WTC11 (cell line): Measurements from ENCODE around the gene CABP7. TPM values are rescaled to one million over a fixed set of nuclear protein-coding genes. Genes with fewer than 3 reads are reported as not detected.

Experiments
- ATAC-seq: fragments of 200-7000 bp; cut with Tn5 transposase; 2 replicates; pipeline ENCODE4 v1.10.0; 2021; ENCODE audit warnings: mild to moderate bottlenecking, moderate library complexity
- CTCF ChIA-PET: fragments of 300-600 bp; sonication (Branson Sonifier 250); formaldehyde crosslinking; loops from one replicate; lab custom pipeline; 2021; ENCODE audit warnings: antibody characterized with exemption; lab: Charles Lee
- POLR2A ChIA-PET: fragments of 350-600 bp; sonication (Branson Sonifier 250); formaldehyde crosslinking; loops from one replicate; lab custom pipeline; 2021; ENCODE audit warnings: antibody characterized with exemption; lab: Charles Lee
- DNase-seq: peaks from one replicate; pipeline ENCODE4 v3.0.0; 2021; ENCODE audit warnings: low spot score
- H3K27ac Mint-ChIP-seq: 2 replicates; pipeline ENCODE4 v1.8.0; 2021; ENCODE audit warnings: mixed read lengths
- H3K27me3 Mint-ChIP-seq: 2 replicates; pipeline ENCODE4 v1.8.0; 2021; ENCODE audit warnings: low read depth, mild to moderate bottlenecking, moderate library complexity, mixed read lengths
- H3K36me3 Mint-ChIP-seq: 2 replicates; pipeline ENCODE4 v1.8.0; 2021; ENCODE audit warnings: mixed read lengths
- H3K4me1 Mint-ChIP-seq: 2 replicates; pipeline ENCODE4 v1.8.0; 2022; ENCODE audit warnings: mixed read lengths
- H3K4me3 Mint-ChIP-seq: 2 replicates; pipeline ENCODE4 v1.8.0; 2021; ENCODE audit warnings: mild to moderate bottlenecking, moderate library complexity, mixed read lengths
- H3K9me3 Mint-ChIP-seq: 2 replicates; pipeline ENCODE4 v1.8.0; 2021; ENCODE audit warnings: mixed read lengths
- AR ChIP-seq: fragments of 250-450 bp; sonication (Bioruptor Pico); IDR thresholded peaks from 2 replicates; pipeline ENCODE4 v1.9.0; 2021; ENCODE audit warnings: mild to moderate bottlenecking
- ATF6 ChIP-seq: sonication (generic); formaldehyde crosslinking; IDR thresholded peaks from 2 replicates; pipeline ENCODE4 v1.8.1; 2023; ENCODE audit warnings: mild to moderate bottlenecking, missing genetic modification reagents
- FOXP1 ChIP-seq: sonication (generic); formaldehyde crosslinking; IDR thresholded peaks from 2 replicates; pipeline ENCODE4 v1.8.0; 2022; ENCODE audit warnings: missing genetic modification reagents, mild to moderate bottlenecking, moderate library complexity, borderline replicate concordance
- GRHL2 ChIP-seq: fragments of 250-450 bp; sonication (Bioruptor Pico); IDR thresholded peaks from 2 replicates; pipeline ENCODE4 v1.8.0; 2022; ENCODE audit warnings: mild to moderate bottlenecking, moderate library complexity; ENCODE audit not compliant: insufficient replicate concordance, severe bottlenecking
- GTF2I ChIP-seq: fragments of 250-450 bp; sonication (Bioruptor Pico); conservative IDR thresholded peaks from 2 replicates; pipeline ENCODE4 v1.4.0; 2021; ENCODE audit warnings: mild to moderate bottlenecking
- HMGA2 ChIP-seq: fragments of 250-450 bp; sonication (Bioruptor Pico); IDR thresholded peaks from 2 replicates; pipeline ENCODE4 v1.4.0; 2021; ENCODE audit warnings: mild to moderate bottlenecking, moderate library complexity
- JAZF1 ChIP-seq: fragments of 250-450 bp; sonication (Bioruptor Pico); IDR thresholded peaks from 2 replicates; pipeline ENCODE4 v1.9.0; 2021; ENCODE audit warnings: moderate library complexity, mild to moderate bottlenecking, inconsistent platforms
- NR1H2 ChIP-seq: sonication (generic); formaldehyde crosslinking; IDR thresholded peaks from 2 replicates; pipeline ENCODE4 v1.9.0; 2021; ENCODE audit warnings: mild to moderate bottlenecking, moderate library complexity, missing genetic modification reagents
- NR2C2 ChIP-seq: sonication (generic); formaldehyde crosslinking; IDR thresholded peaks from 2 replicates; pipeline ENCODE4 v1.8.0; 2022; ENCODE audit warnings: mild to moderate bottlenecking, missing genetic modification reagents
- SMAD3 ChIP-seq: sonication (generic); formaldehyde crosslinking; IDR thresholded peaks from 2 replicates; pipeline ENCODE4 v1.8.0; 2022; ENCODE audit warnings: missing genetic modification reagents, mild to moderate bottlenecking, borderline replicate concordance
- SOX15 ChIP-seq: fragments of 250-450 bp; sonication (Bioruptor Pico); IDR thresholded peaks from 2 replicates; pipeline ENCODE4 v1.9.0; 2021; ENCODE audit warnings: mild to moderate bottlenecking
- TP53 ChIP-seq: sonication (generic); formaldehyde crosslinking; IDR thresholded peaks from 2 replicates; pipeline ENCODE4 v1.8.1; 2023; ENCODE audit warnings: mild to moderate bottlenecking, missing genetic modification reagents
- ZBTB21 ChIP-seq: sonication (generic); formaldehyde crosslinking; IDR thresholded peaks from 2 replicates; pipeline ENCODE4 v1.8.1; 2023; ENCODE audit warnings: mild to moderate bottlenecking, missing genetic modification reagents, borderline replicate concordance
- ZNF232 ChIP-seq: sonication (generic); formaldehyde crosslinking; IDR thresholded peaks from 2 replicates; pipeline ENCODE4 v1.8.0; 2022; ENCODE audit warnings: mild to moderate bottlenecking, missing genetic modification reagents
- ZNF263 ChIP-seq: sonication (generic); formaldehyde crosslinking; IDR thresholded peaks from 2 replicates; pipeline ENCODE4 v1.8.1; 2022; ENCODE audit warnings: low read depth, mild to moderate bottlenecking, moderate library complexity, missing genetic modification reagents
- ZNF423 ChIP-seq: fragments of 250-450 bp; sonication (Bioruptor Pico); IDR thresholded peaks from 2 replicates; pipeline ENCODE4 v2.1.2; 2022; ENCODE audit warnings: mild to moderate bottlenecking, moderate library complexity
- total RNA-seq: library from RNA; stranded (reverse); gene quantifications from 3 replicates; pipeline ENCODE4 v1.2.3, GENCODE V29; 2021
- TF ChIP-seq, protein P1 (sequence below): sonication (generic); formaldehyde crosslinking; IDR thresholded peaks from 2 replicates; pipeline ENCODE4 v1.8.1; 2023; ENCODE audit warnings: mild to moderate bottlenecking, missing genetic modification reagents, moderate library complexity
- TF ChIP-seq, protein P2 (sequence below): sonication (generic); formaldehyde crosslinking; IDR thresholded peaks from 2 replicates; pipeline ENCODE4 v1.8.0; 2023; ENCODE audit warnings: missing genetic modification reagents, mild to moderate bottlenecking, borderline replicate concordance
- TF ChIP-seq, protein P3 (sequence below): sonication (generic); formaldehyde crosslinking; conservative IDR thresholded peaks from 2 replicates; pipeline ENCODE4 v1.8.1; 2023; ENCODE audit warnings: mild to moderate bottlenecking, low read depth, missing genetic modification reagents, moderate library complexity

The CABP7 gene
- total RNA-seq, 1 experiment from 2014 or later: 0.17 TPM

DNA sequence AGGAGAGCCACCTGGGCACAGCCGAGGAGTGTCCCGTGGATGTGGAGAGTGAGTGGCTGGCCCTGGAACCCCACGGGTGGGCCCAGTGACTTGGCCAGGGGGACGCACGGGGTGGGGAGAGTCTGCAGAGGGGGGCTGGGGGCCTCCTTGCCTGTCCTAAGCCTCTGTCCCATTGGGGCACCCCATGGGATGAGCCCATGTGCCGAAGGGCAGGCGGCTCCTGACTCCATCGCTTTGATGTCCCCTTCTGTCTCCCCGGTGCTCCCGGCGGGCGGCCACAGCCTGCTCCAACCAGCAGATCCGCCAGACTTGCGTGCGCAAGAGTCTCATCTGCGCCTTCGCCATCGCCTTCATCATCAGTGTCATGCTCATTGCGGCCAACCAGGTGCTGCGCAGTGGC is 9.4 kb downstream of the CABP7 start:
- CTCF ChIA-PET: no interaction called here
- Mint-ChIP-seq H3K27me3 (no peaks in the 10 kb centered on the region; the same call in 1 of the 2 replicates), H3K36me3 (no peaks in the 10 kb centered on the region)
- no peak for TF ChIP-seq NR1H2 (CRISPR knock-in tag)
- no peak for TF ChIP-seq ZBTB21 (CRISPR knock-in tag)
- no peak for TF ChIP-seq GRHL2 (CRISPR knock-in tag)
- TF ChIP-seq, all 79 proteins: peak for 0
- Mint-ChIP-seq H3K27ac (no peak overlapping the region), H3K4me1 (0 out of 2 replicates have a peak, but pooled peaks cover 3% of the 10 kb centered on the region), H3K4me3 (no peak overlapping the region), H3K9me3 (no peaks in the 10 kb centered on the region)
- ATAC-seq: no peak
- no peak for DNase-seq
- POLR2A ChIA-PET: no interaction called here

DNA sequence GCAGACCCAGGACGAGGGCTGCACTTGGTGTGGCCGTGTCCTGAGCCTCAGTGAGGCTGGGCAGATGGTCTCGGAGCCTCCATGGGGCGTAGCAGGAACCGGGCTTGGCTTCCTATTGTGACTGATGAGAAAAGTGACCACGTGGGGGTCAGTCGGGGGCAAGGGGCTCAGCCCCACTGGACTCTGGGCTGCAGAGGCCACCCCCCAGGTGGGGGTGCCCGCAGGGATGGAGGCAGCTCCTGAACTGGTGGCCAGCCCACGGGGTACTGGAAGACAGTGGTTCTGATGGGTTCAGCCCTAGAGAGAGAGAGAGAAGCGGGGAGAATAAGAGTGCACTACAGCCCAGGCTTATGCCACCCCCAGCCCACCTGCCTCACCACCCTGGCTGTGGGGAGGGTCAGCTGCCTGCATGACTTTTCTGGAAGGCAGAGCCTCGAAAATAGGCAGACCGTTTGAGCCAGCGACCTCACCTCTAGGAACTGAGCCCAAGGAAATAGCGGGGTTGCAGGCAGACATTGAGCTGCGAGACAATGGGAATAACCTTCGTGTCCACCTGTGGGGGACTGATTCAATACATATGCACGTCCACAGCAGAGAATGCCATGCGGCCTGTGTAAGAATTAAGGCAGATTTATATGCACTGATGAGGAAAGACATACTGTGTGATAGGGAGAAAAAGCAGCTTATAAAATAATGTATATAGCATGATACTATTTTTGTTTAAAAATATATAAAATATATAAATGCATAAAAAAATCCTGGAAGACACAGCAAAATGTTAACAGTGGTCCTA is 11.5 kb downstream of the CABP7 start:
- no peak for ATAC-seq
- DNase-seq: no peak
- no peaks in the 10 kb centered on the region; the same call in 1 of the 2 replicates for H3K27me3 Mint-ChIP-seq
- H3K4me1 Mint-ChIP-seq: peaks cover 12% of the 10 kb centered on the region
- no peaks in the 10 kb centered on the region for H3K36me3 Mint-ChIP-seq
- ChIA-PET CTCF (interaction anchor here (0.8 to 1.3 kb wide), 2 partner anchors 11 to 41 kb away, joined by 3 read pairs; no protein-coding TSS in a partner anchor), POLR2A (no interaction called here)
- H3K4me3 Mint-ChIP-seq: no peak overlapping the region
- no peaks in the 10 kb centered on the region for H3K9me3 Mint-ChIP-seq
- no peak overlapping the region for H3K27ac Mint-ChIP-seq
- TF ChIP-seq, protein P1, sequence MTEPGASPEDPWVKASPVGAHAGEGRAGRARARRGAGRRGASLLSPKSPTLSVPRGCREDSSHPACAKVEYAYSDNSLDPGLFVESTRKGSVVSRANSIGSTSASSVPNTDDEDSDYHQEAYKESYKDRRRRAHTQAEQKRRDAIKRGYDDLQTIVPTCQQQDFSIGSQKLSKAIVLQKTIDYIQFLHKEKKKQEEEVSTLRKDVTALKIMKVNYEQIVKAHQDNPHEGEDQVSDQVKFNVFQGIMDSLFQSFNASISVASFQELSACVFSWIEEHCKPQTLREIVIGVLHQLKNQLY (CRISPR knock-in tag): no peak
- no peak for TF ChIP-seq GTF2I (CRISPR knock-in tag)
- TF ChIP-seq ATF6 (CRISPR knock-in tag): no peak
- no peak for TF ChIP-seq AR (CRISPR knock-in tag)
- TF ChIP-seq ZNF263 (CRISPR knock-in tag): no peak
- TF ChIP-seq, protein P2, sequence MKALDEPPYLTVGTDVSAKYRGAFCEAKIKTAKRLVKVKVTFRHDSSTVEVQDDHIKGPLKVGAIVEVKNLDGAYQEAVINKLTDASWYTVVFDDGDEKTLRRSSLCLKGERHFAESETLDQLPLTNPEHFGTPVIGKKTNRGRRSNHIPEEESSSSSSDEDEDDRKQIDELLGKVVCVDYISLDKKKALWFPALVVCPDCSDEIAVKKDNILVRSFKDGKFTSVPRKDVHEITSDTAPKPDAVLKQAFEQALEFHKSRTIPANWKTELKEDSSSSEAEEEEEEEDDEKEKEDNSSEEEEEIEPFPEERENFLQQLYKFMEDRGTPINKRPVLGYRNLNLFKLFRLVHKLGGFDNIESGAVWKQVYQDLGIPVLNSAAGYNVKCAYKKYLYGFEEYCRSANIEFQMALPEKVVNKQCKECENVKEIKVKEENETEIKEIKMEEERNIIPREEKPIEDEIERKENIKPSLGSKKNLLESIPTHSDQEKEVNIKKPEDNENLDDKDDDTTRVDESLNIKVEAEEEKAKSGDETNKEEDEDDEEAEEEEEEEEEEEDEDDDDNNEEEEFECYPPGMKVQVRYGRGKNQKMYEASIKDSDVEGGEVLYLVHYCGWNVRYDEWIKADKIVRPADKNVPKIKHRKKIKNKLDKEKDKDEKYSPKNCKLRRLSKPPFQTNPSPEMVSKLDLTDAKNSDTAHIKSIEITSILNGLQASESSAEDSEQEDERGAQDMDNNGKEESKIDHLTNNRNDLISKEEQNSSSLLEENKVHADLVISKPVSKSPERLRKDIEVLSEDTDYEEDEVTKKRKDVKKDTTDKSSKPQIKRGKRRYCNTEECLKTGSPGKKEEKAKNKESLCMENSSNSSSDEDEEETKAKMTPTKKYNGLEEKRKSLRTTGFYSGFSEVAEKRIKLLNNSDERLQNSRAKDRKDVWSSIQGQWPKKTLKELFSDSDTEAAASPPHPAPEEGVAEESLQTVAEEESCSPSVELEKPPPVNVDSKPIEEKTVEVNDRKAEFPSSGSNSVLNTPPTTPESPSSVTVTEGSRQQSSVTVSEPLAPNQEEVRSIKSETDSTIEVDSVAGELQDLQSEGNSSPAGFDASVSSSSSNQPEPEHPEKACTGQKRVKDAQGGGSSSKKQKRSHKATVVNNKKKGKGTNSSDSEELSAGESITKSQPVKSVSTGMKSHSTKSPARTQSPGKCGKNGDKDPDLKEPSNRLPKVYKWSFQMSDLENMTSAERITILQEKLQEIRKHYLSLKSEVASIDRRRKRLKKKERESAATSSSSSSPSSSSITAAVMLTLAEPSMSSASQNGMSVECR (CRISPR knock-in tag): no peak
- TF ChIP-seq FOXP1: no peak
- no peak for TF ChIP-seq HMGA2 (CRISPR knock-in tag)
- no peak for TF ChIP-seq ZNF423 (CRISPR knock-in tag)
- no peak for TF ChIP-seq SMAD3 (CRISPR knock-in tag)
- TF ChIP-seq, protein P3, sequence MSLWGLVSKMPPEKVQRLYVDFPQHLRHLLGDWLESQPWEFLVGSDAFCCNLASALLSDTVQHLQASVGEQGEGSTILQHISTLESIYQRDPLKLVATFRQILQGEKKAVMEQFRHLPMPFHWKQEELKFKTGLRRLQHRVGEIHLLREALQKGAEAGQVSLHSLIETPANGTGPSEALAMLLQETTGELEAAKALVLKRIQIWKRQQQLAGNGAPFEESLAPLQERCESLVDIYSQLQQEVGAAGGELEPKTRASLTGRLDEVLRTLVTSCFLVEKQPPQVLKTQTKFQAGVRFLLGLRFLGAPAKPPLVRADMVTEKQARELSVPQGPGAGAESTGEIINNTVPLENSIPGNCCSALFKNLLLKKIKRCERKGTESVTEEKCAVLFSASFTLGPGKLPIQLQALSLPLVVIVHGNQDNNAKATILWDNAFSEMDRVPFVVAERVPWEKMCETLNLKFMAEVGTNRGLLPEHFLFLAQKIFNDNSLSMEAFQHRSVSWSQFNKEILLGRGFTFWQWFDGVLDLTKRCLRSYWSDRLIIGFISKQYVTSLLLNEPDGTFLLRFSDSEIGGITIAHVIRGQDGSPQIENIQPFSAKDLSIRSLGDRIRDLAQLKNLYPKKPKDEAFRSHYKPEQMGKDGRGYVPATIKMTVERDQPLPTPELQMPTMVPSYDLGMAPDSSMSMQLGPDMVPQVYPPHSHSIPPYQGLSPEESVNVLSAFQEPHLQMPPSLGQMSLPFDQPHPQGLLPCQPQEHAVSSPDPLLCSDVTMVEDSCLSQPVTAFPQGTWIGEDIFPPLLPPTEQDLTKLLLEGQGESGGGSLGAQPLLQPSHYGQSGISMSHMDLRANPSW (CRISPR knock-in tag): no peak
- no peak for TF ChIP-seq NR2C2 (CRISPR knock-in tag)
- no peak for TF ChIP-seq ZNF232
- no peak for TF ChIP-seq JAZF1 (CRISPR knock-in tag)
- no peak for TF ChIP-seq TP53 (CRISPR knock-in tag)
- TF ChIP-seq SOX15 (CRISPR knock-in tag): no peak
